Neural cell (in vitro differentiated cells): ENCODE data around the gene CDH4. TPM values are rescaled to one million over a fixed set of nuclear protein-coding genes. Genes with fewer than 3 reads are reported as not detected.

ENCODE experiments used
- H2AFZ ChIP-seq: fragments of 200-600, 300-800 bp; sonication (generic), shearing (Covaris generic); 2 replicates; pipeline ENCODE4 v1.6.0; 2014; ENCODE audit warnings: low read depth, mild to moderate bottlenecking, antibody characterized with exemption, low read length, moderate library complexity
- H3F3A ChIP-seq: fragments of 200-600 bp; shearing (Covaris generic); 2 replicates; pipeline ENCODE4 v1.6.1; 2016; ENCODE audit warnings: mild to moderate bottlenecking, moderate library complexity, mixed read lengths, antibody characterized with exemption, low read length; ENCODE audit not compliant: insufficient read depth, poor library complexity, severe bottlenecking
- H3K27ac ChIP-seq: fragments of 200-600, 300-800 bp; sonication (generic), shearing (Covaris generic); 2 replicates; pipeline ENCODE4 v1.5.1; 2014; ENCODE audit warnings: mild to moderate bottlenecking, low read length, moderate library complexity
- H3K27me3 ChIP-seq: fragments of 300-800, 200-600 bp; sonication (generic), shearing (Covaris generic); 2 replicates; pipeline ENCODE4 v1.6.0; 2014; ENCODE audit warnings: mild to moderate bottlenecking, low read depth, low read length, moderate library complexity; ENCODE audit not compliant: insufficient read depth
- H3K36me3 ChIP-seq: fragments of 300-800, 200-600 bp; sonication (generic), shearing (Covaris generic); 2 replicates; pipeline ENCODE4 v1.5.1; 2014; ENCODE audit warnings: mild to moderate bottlenecking, antibody characterized with exemption, low read length, moderate library complexity; ENCODE audit not compliant: insufficient read depth
- H3K4me2 ChIP-seq: fragments of 300-800, 200-600 bp; sonication (generic), shearing (Covaris generic); 2 replicates; pipeline ENCODE4 v1.6.0; 2014; ENCODE audit warnings: mild to moderate bottlenecking, low read length
- H3K4me3 ChIP-seq: fragments of 300-800, 200-600 bp; sonication (generic), shearing (Covaris generic); 2 replicates; pipeline ENCODE4 v1.5.1; 2014; ENCODE audit warnings: mild to moderate bottlenecking, low read length, moderate library complexity
- H3K79me2 ChIP-seq: fragments of 200-600 bp; shearing (Covaris generic); replicated peaks from 2 replicates; pipeline ENCODE4 v1.6.0; 2014; ENCODE audit warnings: mild to moderate bottlenecking, low read length, moderate library complexity; ENCODE audit not compliant: insufficient read depth
- H3K9ac ChIP-seq: fragments of 300-800, 200-600 bp; sonication (generic), shearing (Covaris generic); 2 replicates; pipeline ENCODE4 v1.6.1; 2016; ENCODE audit warnings: mild to moderate bottlenecking, low read length, mixed read lengths
- H3K9me2 ChIP-seq: fragments of 200-600 bp; shearing (Covaris generic); 2 replicates; pipeline ENCODE4 v1.6.1; 2016; ENCODE audit warnings: mild to moderate bottlenecking, low read length, mixed read lengths; ENCODE audit not compliant: insufficient read depth
- H3K9me3 ChIP-seq: fragments of 200-600, 300-800 bp; sonication (generic), shearing (Covaris generic); 2 replicates; pipeline ENCODE4 v1.6.1; 2016; ENCODE audit warnings: mild to moderate bottlenecking, mixed run types, low read length, moderate library complexity, mixed read lengths
- H4K20me1 ChIP-seq: fragments of 200-600 bp; shearing (Covaris generic); 2 replicates; pipeline ENCODE4 v1.6.1; 2016; ENCODE audit warnings: mild to moderate bottlenecking, mixed run types; ENCODE audit not compliant: insufficient read depth
- EP300 ChIP-seq: fragments of 450-650 bp; conservative IDR thresholded peaks from 2 replicates; pipeline ENCODE4 v1.6.1; 2014; ENCODE audit warnings: antibody characterized with exemption, mild to moderate bottlenecking, moderate library complexity; ENCODE audit not compliant: poor library complexity, severe bottlenecking
- EZH2 ChIP-seq: fragments of 200-600, 300-800 bp; shearing (Covaris generic), sonication (generic); IDR thresholded peaks from 2 replicates; pipeline ENCODE4 v1.6.1; 2014; ENCODE audit warnings: antibody characterized with exemption, low read length, borderline replicate concordance, mild to moderate bottlenecking; ENCODE audit not compliant: insufficient read depth, poor library complexity, severe bottlenecking
- MXI1 ChIP-seq: fragments of 450-650 bp; conservative IDR thresholded peaks from 2 replicates; pipeline ENCODE4 v1.6.1; 2014; ENCODE audit warnings: antibody characterized with exemption, mild to moderate bottlenecking; ENCODE audit not compliant: poor library complexity, severe bottlenecking
- POLR2AphosphoS5 ChIP-seq: IDR thresholded peaks from 2 replicates; pipeline ENCODE4 v1.6.1; 2012
- RAD21 ChIP-seq: fragments of 450-650 bp; conservative IDR thresholded peaks from 2 replicates; pipeline ENCODE4 v1.6.1; 2014; ENCODE audit warnings: antibody characterized with exemption, mild to moderate bottlenecking, moderate library complexity
- SMC3 ChIP-seq: fragments of 450-650 bp; conservative IDR thresholded peaks from 2 replicates; pipeline ENCODE4 v1.6.1; 2014; ENCODE audit warnings: antibody characterized with exemption, mild to moderate bottlenecking, moderate library complexity; ENCODE audit not compliant: poor library complexity
- TAF1 ChIP-seq: IDR thresholded peaks from 2 replicates; pipeline ENCODE4 v1.6.1; 2012; ENCODE audit warnings: low read depth
- polyA plus RNA-seq: library from polyadenylated mRNA; depleted of rRNA; stranded (reverse); fragments of >200 nt; gene quantifications from 2 replicates; pipeline ENCODE4 v1.2.3, GENCODE V29; 2014
- TF ChIP-seq, protein P1 (sequence below): IDR thresholded peaks from 2 replicates; pipeline ENCODE4 v1.6.1; 2012; ENCODE audit warnings: borderline replicate concordance
- TF ChIP-seq, protein P2 (sequence below): fragments of 450-650 bp; IDR thresholded peaks from 2 replicates; pipeline ENCODE4 v1.5.1; 2014; ENCODE audit warnings: antibody characterized with exemption, mild to moderate bottlenecking, moderate library complexity; ENCODE audit not compliant: poor library complexity, severe bottlenecking

Gene CDH4
- polyA plus RNA-seq, 1 donor from 2014 or later: 24.6 TPM

DNA sequence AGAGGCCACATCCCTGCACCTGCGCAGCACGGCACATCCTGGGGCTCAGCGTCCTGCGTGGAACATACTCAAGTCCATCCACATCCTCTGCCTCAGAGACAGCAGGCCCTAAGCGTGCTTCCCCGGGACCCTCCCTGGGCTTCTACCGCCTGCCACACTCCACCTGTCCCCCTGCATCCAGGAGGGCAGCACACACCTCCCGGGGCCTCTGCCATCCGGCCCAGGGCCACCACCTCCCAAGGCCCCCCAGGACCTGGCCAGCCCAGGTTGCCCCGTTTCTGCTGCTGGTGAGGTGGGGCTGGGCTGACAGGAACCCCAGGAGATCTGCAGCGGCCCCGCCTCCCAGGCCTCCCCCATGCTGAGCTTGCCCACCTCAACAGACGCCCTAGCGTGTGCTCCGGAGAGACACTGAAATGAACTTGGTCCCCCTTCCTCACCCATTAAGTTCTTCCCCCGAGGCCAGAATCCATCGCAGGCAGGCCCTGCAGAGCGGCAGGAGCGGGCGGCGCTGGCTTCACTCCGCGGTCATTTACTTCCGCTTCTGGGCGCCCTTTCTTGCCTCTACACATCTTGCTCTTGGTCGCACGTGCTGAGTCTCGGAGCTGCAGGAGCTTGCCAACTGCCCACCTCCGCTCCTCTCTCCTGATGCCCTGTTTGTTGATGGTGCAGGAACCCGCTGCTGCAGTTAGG is 578.3 kb downstream of the CDH4 start:
- Histone ChIP-seq H3K9ac (no peak overlapping the region), H3K79me2 (no peaks in the 10 kb centered on the region), H3K4me3 (no peak overlapping the region), H3F3A (no peaks in the 10 kb centered on the region), H3K9me3 (no peaks in the 10 kb centered on the region), H2AFZ (no peak overlapping the region), H3K27ac (no peak overlapping the region), H4K20me1 (no peaks in the 10 kb centered on the region), H3K27me3 (no peaks in the 10 kb centered on the region), H3K9me2 (no peaks in the 10 kb centered on the region), H3K36me3 (no peaks in the 10 kb centered on the region), H3K4me2 (no peak overlapping the region)
- TF ChIP-seq POLR2AphosphoS5: no peak

DNA sequence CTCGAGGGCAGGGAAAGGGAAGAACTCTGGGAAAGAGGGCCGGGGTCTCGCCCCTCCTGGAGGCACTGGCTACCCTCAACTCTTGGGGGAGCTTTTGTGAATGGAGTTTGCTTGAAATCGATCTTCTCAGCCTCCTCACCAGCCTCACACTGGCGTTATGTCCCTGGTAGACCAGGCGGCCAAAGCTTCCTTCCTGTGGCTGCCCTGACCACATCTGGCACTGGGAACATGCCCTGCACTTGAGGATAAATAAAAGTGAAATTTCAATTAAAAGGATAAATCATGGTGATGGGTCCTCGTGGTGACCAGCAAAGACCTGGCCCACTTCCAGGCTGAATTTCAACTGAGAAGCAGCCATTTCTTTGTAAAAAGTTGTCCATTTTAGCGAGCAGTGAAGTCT is 578.9 kb downstream of the CDH4 start:
- no peaks in the 10 kb centered on the region for H3K9me2 ChIP-seq
- no peak overlapping the region for H3K4me2 ChIP-seq
- no peaks in the 10 kb centered on the region for H3F3A ChIP-seq
- H3K9me3 ChIP-seq: no peaks in the 10 kb centered on the region
- no peak overlapping the region for H3K9ac ChIP-seq
- TF ChIP-seq, protein P1, sequence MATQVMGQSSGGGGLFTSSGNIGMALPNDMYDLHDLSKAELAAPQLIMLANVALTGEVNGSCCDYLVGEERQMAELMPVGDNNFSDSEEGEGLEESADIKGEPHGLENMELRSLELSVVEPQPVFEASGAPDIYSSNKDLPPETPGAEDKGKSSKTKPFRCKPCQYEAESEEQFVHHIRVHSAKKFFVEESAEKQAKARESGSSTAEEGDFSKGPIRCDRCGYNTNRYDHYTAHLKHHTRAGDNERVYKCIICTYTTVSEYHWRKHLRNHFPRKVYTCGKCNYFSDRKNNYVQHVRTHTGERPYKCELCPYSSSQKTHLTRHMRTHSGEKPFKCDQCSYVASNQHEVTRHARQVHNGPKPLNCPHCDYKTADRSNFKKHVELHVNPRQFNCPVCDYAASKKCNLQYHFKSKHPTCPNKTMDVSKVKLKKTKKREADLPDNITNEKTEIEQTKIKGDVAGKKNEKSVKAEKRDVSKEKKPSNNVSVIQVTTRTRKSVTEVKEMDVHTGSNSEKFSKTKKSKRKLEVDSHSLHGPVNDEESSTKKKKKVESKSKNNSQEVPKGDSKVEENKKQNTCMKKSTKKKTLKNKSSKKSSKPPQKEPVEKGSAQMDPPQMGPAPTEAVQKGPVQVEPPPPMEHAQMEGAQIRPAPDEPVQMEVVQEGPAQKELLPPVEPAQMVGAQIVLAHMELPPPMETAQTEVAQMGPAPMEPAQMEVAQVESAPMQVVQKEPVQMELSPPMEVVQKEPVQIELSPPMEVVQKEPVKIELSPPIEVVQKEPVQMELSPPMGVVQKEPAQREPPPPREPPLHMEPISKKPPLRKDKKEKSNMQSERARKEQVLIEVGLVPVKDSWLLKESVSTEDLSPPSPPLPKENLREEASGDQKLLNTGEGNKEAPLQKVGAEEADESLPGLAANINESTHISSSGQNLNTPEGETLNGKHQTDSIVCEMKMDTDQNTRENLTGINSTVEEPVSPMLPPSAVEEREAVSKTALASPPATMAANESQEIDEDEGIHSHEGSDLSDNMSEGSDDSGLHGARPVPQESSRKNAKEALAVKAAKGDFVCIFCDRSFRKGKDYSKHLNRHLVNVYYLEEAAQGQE: no peak
- no peak for TF ChIP-seq MXI1
- no peak for TF ChIP-seq POLR2AphosphoS5
- TF ChIP-seq SMC3: no peak
- TF ChIP-seq RAD21: no peak
- TF ChIP-seq EP300: no peak
- TF ChIP-seq, protein P2, sequence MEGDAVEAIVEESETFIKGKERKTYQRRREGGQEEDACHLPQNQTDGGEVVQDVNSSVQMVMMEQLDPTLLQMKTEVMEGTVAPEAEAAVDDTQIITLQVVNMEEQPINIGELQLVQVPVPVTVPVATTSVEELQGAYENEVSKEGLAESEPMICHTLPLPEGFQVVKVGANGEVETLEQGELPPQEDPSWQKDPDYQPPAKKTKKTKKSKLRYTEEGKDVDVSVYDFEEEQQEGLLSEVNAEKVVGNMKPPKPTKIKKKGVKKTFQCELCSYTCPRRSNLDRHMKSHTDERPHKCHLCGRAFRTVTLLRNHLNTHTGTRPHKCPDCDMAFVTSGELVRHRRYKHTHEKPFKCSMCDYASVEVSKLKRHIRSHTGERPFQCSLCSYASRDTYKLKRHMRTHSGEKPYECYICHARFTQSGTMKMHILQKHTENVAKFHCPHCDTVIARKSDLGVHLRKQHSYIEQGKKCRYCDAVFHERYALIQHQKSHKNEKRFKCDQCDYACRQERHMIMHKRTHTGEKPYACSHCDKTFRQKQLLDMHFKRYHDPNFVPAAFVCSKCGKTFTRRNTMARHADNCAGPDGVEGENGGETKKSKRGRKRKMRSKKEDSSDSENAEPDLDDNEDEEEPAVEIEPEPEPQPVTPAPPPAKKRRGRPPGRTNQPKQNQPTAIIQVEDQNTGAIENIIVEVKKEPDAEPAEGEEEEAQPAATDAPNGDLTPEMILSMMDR: no peak
- no peak for TF ChIP-seq TAF1
- TF ChIP-seq EZH2: no peak
- no peaks in the 10 kb centered on the region for H3K27me3 ChIP-seq
- H4K20me1 ChIP-seq: no peaks in the 10 kb centered on the region
- no peaks in the 10 kb centered on the region for H3K79me2 ChIP-seq
- no peaks in the 10 kb centered on the region for H3K36me3 ChIP-seq
- no peak overlapping the region for H3K27ac ChIP-seq
- no peak overlapping the region for H3K4me3 ChIP-seq
- H2AFZ ChIP-seq: no peak overlapping the region

DNA sequence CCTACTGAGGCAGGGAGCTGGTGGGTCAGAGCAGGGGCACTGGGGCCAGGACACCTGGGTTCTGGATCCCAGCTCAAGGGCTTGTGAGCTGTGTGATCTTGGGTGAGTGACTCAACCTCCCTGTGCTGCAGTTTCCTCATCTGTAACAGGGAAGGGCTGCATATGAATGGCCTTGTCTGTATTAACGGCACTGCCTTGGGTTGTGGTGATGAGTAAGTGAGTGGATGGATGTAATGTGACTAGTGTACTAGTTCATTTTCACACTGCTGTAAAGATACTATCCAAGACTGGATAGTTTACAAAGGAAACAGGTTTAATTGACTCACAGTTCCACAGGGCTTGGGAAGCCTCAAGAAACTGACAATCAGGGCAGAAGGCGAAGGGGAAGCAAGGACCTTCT is 580.1 kb downstream of the CDH4 start:
- no peak for TF ChIP-seq MXI1
- TF ChIP-seq, protein P2: no peak
- no peak overlapping the region for H3K27ac ChIP-seq
- no peaks in the 10 kb centered on the region for H3K36me3 ChIP-seq

More for the DNA sequence above, 580.1 kb downstream of the CDH4 start:
- no peaks in the 10 kb centered on the region for H3K79me2 ChIP-seq
- H3K4me3 ChIP-seq: no peak overlapping the region
- H3K9me2 ChIP-seq: no peaks in the 10 kb centered on the region
- H3K9me3 ChIP-seq: no peaks in the 10 kb centered on the region
- H3K27me3 ChIP-seq: no peaks in the 10 kb centered on the region
- no peak overlapping the region for H3K9ac ChIP-seq
- no peak overlapping the region for H2AFZ ChIP-seq
- H4K20me1 ChIP-seq: no peaks in the 10 kb centered on the region
- H3K4me2 ChIP-seq: no peak overlapping the region
- no peaks in the 10 kb centered on the region for H3F3A ChIP-seq
